GM11168 (cell line): ENCODE results near the gene COQ8A.

Experiments used
- in situ Hi-C: fragments of 300-500 bp; cut with MboI; formaldehyde crosslinking; loops from one replicate; pipeline ENCODE4 v1.12.0; 2022; ENCODE audit warnings: low sequenced_read_pairs; ENCODE audit not compliant: unreplicated experiment

COQ8A gene

DNA sequence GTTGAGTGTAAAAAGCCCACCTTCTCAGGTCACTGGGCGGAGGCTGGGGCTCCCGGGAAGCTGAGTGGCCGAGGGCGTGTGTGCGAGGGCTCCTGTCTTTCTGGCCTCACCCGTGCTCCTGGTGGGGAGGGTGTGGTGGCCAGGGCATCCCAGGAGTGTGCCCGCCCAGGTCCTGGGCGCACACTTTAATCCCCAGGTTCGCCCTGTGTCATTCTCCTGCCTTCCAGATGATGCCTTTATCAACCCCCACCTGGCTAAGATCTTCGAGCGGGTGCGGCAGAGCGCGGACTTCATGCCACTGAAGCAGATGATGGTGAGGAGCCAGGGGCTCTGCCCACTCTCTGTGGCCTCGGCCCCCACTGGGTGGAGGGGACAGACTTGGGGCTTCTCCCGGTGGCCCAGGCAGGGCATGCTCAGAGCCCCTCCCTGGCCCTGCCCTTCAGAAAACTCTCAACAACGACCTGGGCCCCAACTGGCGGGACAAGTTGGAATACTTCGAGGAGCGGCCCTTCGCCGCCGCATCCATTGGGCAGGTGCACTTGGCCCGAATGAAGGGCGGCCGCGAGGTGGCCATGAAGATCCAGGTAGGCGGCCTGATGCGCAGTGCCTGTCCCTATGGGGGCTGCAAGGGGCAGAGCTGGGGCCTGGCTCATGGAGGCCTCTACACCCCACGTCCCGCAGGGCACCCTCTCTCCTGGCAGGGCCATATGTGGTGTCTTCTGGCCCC, 42.5 kb downstream of the COQ8A start:
- in situ Hi-C loops = no loop called here

DNA sequence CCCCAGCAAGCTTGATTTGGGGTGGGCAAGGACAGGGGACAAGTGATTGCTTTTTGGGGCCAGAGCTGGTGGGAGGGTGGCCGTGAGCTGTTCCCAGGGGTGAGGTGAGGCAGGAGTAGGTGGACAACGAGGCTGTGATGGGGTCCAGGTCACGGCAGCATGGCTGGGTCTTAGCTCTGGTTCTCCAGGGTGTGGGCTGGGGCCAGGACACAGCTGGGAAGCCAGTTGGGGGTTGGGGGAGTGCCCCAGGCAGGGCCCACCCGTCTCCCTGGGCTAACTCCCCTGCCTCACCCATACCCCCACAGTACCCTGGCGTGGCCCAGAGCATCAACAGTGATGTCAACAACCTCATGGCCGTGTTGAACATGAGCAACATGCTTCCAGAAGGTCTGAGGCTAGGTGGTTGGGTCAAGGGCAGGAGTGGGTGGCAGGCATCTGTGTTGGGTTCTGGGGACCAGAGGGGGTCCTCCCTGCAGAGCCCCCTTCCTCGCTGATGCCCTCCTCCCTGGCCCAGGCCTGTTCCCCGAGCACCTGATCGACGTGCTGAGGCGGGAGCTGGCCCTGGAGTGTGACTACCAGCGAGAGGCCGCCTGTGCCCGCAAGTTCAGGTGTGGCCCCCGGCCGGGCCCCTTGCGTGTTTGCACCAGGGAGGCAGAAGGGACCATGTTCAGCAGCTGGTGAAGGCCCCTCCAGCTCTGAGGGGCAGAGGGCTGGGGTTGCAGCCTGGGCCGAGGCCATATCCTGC, 43.3 kb downstream of the COQ8A start:
- in situ Hi-C loops = no loop called here

DNA sequence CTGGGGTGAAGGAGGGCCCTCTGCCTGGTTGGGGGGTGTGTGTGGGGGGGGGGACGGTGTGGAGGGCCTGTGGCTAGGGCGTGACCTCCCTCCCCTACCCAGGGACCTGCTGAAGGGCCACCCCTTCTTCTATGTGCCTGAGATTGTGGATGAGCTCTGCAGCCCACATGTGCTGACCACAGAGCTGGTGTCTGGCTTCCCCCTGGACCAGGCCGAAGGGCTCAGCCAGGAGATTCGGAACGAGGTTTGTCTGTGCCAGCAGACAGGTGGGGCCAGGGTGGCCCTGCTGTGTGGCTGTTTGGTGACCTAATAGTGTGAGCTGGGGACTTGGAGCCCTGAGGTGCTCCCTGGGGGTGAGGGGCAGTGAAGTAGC, 43.9 kb downstream of the COQ8A start:
- in situ Hi-C loops = no loop called here

DNA sequence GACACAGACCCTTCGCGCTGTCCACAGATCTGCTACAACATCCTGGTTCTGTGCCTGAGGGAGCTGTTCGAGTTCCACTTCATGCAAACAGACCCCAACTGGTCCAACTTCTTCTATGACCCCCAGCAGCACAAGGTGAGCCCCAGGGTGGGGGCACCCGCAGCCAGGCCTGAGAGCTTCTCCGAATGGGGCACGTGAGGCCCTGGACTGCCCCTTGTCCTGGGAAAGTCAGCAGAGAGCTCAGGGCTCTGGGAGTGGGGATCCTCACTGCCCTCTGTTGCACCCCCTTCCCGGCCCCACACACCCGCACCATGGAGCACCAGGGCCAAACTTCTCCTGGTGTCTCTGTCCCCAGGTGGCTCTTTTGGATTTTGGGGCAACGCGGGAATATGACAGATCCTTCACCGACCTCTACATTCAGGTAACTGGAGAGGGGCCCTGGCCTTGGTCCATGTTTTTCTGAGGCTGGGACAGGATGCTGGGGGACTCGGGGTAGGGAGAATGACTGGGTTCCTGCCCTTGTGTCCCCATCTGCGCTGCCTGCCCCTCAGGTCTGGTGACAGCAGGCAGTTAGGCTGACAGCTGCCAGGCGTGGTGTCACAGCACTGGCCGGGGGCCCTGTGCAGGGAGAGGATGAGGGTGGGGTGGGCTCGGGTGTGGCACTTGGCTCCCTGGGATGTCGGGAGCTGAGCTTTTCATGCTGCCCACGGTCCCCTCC, 44.6 kb downstream of the COQ8A start:
- in situ Hi-C loops = no loop called here

DNA sequence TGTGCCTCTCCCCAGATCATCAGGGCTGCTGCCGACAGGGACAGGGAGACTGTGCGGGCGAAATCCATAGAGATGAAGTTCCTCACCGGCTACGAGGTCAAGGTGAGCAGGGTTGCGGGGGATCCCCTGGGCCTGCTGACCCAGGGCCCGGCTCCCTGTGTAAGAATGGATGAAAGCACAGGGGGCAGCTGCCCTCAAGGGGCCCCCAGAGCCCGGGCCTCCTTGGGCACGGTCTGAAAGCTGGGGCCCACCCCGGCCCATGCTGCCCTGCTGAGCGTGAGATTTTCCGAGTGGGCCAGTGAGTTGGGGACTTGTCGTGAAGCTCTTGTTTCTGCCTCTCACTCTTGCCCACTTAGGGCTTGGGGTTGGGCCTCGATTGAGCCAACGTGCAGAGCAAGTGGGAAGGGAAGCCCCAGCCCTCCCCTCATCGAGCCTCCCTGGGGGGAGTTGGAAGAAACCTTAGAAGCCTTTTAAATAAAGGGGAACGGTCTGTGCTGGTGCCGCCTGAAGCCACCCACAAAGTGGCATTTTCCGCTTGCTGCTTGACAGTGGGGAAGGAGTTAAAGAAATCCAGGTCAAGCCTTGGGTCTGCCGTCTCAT, 45.2 kb downstream of the COQ8A start:
- in situ Hi-C loops = no loop called here

DNA sequence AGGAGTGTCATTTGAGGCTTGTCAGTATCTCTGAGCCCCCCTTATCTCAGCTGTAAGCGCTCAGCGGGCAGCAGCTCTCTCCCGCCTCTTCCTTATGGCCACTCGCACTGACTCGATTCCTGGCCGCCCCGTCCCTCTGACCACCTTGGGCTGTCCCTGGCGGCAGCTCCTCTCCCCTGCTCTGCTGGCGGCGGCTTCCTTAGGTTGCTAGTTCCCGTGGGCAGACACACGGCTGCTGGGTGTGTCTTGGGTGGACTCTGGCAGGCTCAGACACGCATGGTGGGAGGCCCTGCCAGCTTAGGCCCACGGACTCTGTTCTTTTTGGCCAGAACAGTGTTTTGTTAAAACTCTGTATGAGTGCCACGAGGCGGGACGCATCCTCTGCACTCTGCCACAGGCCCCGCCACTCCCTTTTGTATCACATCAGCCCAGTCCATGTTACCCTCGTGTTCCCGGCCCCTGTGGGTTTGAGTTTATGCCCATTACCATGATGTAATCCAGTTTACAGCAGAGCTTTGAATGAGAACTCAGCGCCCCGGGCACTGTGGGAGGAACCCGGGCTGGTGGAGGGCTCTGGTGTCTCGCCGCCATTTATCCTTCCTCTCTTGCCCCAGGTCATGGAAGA, 45.9 kb downstream of the COQ8A start:
- in situ Hi-C loops = no loop called here

DNA sequence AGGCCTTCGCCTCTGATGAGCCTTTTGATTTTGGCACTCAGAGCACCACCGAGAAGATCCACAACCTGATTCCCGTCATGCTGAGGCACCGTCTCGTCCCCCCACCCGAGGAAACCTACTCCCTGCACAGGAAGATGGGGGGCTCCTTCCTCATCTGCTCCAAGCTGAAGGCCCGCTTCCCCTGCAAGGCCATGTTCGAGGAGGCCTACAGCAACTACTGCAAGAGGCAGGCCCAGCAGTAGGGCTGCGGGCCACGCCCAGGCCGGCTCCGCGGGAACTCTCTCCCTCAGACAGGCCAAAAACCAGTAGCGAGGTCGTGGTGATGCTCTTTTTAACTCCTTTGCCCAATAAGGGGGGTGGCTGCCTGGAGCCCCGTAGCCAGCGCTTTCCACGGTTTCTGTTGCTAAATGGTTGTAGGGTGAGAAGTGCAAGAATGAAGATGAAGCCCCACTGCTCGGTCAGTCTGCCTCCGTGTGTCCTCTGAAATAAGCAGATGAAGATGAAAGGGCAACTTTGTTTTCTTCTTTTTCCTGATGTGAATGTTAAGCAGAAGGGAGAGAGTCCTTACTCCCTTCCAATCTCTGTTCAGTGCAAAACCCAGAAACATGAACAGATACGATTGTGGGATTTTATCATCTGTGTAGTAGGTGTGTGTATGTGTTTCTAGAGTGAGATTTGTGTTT, 46.5 kb downstream of the COQ8A start:
- in situ Hi-C loops = no loop called here

DNA sequence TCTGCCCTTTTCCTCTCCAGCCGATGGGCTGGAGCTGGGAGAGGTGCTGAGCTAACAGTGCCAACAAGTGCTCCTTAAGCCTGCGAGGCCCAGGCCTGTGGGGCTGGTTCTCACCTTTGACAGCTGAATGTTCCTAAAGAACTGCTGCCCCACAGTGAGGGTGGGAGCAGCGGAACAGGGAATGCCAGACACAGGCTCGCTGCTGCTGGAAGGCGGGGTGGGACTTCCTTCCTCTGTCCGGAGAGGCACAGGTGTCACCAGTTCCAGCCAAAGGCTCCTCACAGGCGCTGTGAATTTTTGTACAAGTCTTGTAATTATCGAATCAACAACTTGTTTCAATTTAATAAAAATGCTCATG, 47.1 kb downstream of the COQ8A start:
- in situ Hi-C loops = no loop called here

DNA sequence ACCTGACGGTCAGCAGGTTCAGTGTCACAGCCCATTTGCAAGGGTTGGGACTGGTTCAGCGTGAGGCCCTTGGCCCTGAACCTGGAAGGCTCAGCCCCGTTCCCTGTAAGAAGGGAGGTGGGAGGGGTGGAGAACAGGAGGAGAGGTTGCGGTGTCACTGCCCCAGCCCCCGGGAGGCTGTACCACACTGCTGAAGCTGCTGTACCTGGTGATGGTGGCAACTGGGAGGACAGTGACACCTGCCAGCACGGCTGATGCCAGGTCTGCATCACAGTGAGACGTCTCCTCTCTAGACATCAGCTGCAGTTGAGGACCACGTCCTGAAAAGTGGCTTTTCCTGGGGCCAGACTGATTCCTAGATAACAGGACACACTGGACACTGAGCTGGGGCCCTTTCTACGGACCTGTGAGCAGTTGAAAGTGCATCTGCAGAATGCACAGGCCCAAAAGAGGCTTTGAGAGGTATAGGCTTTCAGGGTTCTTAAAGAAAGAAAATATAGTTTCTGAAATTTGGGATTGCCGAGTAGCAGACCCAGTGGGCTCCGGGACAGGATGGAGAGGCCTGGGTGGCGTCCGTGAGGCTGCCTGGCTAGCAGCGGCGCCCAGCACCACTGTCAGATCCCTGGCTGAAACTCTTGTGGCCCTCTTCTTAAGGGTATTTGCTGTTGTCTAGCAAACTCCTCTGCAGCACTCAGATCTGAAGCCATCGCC, 47.7 kb downstream of the COQ8A start:
- in situ Hi-C loops = no loop called here

DNA sequence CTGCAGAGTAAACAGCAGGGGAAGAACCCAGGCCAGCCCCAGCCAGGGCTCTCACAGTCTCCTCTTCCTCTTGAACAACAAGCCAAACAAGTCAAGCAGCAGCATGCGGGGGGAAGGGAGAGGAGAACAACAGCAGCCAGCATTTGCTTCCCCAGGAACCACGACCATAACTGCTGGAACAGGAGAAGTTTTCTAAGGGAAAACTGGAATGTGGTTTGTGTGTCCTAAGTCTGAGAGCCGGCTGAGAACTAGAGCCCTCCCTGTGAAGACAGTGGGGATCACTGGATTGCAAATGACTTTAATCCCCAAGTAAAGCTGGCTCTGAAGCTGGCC, 48.2 kb downstream of the COQ8A start:
- in situ Hi-C loops = no loop called here

DNA sequence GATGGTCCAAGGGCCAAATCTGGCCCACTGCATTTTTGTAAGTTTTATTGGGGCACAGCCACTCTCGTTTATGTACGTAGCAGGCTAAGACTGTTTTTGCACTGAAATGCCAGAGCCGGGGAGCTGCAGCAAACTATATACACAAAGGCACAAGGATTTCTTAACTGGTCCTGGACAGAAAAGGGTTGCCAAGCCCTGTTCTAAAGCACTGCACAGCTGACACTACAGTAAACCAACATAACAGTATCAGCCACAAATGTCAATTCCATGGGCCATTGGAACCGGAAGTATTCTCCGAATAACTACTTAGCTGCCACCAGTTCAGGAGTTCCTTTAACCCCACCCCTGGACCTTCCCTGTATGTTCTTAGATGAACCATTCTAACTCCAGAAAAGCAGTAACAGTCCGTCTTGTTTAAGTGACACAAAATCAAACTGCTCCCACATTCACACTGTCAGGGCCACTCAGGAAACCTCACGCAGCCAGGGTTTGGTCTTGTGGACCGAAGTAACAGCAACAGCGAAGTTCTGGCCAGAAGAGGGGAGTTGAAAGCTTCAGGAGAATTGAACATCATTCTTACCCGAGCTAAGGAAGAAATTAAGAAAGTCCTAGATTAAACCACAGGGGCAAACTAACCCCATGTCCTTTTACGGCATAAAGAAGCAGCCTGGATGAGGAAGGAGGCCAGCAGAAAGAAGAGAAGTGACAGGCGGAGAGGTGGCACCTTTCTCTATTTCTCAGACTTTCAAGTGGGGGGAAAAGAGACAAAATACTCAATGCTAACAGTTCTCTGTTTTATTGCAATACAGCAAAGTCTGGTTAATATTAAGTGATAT, 49.2 kb downstream of the COQ8A start:
- in situ Hi-C loops = no loop called here

DNA sequence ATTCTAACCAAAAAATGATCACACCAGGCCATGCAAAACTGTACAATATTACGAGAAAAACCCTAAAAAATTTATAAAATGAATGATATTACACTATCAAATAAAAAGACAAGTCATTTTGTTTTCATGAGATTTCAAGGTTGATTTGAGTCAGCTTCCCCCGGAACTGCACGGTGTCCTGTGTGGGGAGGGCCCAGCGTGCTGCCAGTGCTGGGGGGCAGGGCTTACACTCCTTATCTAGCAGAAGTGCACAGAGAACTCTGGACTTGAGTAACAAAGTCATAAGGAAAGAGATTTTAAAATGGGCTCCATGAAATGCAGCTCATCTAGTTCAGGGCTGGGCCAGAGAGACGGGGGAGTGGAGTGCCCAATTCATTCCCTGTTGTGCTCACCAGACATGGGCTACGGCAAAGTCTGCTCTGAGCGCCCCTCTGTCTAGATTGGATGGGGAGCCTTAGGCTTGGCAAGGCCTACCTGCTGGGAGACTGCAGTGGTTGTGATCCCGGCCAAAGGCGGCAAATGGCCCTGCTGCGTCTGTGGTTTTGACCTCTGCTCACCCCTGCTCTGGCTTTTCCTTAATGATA, 50.1 kb downstream of the COQ8A start:
- in situ Hi-C loops = no loop called here

DNA sequence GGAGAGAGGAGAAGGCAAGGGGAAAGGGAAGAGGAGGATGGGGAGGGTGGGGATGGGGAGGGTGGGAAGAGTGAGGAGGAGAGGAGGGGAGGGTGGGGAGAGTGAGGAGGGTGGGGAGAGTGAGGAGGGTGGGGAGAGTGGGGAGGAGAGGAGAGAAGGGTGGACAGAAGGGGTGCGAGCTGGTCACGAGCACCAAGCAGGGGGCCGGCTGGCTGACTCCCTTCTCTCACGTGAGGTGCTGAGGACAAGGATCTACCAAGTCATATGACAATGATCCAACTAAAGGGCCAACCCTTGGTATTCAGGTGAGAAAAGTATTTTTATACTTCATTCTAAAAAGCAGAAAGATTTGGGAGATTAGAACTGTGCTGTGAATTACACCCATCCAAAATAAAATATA, 51.8 kb downstream of the COQ8A start:
- in situ Hi-C loops = no loop called here

DNA sequence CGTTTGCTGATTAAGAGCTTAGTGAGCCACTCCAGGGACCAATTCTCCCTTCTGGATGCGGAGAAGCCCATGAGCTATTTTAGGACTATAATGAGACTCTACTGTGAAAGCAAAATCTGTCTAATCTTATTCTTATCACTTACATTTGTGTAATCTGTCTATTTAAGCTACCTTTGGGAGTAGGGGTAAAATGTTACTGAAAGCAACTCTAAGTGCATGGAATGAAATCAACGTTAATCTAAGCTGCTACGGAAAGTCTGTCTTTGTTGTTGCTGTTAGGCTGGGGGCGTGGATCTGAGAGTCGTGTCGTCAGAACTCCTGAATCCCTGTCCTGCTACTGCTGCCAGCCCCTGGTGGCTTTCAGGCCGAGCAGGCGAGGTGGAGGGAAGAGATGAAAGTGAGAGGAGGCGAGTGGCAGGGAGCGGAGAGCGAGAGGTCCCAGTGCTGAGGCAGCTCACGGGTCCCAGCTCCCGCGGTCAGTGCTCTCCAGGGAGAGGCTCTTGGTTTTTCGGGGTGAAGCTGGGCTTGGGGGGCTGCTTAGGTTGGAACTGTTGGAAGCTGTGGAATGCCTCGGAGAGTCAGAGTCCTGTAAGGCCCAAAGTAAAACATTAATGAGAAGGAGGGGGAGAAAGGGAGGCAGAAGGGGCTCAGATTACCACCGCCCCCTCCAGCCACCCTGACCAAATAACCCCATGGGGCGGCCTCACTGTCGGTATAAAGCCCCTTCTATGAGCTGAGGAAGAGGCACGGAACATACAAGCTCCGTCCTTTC, 53.9 kb downstream of the COQ8A start:
- in situ Hi-C loops = no loop called here

DNA sequence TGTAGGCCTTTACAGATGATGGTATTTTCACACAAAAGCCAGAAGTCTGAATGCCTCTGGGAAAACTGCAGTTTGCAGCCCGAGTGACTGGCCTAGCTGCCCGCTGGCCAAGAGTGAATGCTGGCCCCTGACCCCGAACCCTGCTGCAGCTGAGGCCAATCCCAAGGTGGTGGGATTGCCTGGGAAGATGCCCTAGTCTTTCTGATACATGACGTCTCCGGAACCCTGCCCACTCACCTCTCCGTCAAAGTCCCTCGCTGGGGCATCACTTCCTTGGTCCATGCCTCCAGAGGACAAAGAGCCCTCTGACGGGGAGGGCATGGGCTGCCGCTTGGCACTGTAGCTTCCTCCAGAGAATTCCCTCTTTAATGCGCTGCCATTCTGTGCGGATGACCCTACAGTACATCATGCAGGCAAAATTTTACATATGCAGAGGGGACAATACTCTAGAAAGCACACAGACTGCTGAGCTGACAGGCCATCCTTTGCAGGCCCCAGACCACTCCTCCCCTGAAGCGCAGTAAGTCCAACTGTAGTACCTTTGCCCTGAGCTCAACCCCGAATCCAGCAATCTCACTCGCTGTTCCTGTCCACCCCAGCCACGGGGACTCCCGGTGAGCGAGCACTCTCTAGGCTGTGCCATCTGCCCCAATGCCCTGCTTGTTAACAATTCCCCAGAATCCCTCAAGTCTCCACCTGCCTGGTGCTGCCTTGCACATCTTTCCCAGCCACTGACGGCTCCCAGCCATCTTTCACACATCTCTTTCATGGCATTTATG, 54.7 kb downstream of the COQ8A start:
- in situ Hi-C loops = no loop called here

DNA sequence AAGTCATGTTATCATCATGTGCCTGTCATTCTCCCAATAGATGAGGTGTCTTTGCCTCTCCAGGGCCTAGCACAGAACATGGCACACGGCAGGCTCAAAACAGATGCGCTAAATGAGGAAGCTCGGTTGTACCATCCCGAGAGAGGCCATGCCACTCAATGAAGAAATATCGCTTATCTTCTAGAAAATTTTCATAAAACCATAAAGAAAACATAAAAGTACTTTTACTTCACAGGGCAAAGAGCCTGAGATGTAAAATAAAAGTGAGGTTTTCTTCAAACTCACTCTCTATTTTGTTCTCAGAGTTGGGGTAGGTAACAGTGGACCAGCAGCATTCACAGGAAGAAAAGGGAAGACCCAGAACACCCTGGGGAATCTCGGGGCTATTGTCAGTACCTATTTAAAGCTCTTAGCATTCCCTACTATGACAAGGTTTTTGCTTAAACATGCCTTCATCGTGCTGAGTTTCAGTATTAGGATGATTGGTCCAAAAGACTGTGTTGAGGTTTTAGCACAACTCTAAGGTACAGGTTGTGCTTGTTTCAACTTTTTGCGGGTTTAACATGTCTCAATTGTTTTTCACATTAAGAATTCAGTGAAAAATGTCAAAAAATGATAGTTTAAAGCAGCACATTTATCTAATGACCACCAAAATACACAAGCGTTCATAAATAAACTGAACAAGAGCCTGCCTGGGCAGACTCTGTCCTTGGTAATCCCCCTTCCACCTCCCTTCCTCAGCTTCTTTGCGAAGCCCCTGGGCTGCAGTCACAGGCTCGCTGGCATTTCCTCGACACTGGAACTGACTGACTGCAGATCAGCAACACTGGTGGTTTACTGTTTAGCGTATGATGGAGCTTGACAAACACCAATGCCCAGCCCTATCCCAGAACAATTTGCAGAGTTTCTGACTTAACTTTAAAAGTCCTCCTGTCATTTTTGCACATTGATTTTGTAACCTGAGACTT, 55.6 kb downstream of the COQ8A start:
- in situ Hi-C loops = no loop called here
